GM19397 (cell line): ENCODE measurements around the gene WDFY1.

ENCODE experiments used
- ATAC-seq: cut with Tn5 transposase; IDR thresholded peaks from one replicate; pipeline ENCODE4 v1.9.1; 2021; ENCODE audit warnings: mild to moderate bottlenecking, moderate library complexity; ENCODE audit not compliant: unreplicated experiment

WDFY1 gene

GRCh38 chr2:223932816-223933800, 12.0 kb downstream of the WDFY1 start:
- ATAC-seq: no peak

GRCh38 chr2:223930103-223930976, 14.8 kb downstream of the WDFY1 start:
- no peak for ATAC-seq

DNA sequence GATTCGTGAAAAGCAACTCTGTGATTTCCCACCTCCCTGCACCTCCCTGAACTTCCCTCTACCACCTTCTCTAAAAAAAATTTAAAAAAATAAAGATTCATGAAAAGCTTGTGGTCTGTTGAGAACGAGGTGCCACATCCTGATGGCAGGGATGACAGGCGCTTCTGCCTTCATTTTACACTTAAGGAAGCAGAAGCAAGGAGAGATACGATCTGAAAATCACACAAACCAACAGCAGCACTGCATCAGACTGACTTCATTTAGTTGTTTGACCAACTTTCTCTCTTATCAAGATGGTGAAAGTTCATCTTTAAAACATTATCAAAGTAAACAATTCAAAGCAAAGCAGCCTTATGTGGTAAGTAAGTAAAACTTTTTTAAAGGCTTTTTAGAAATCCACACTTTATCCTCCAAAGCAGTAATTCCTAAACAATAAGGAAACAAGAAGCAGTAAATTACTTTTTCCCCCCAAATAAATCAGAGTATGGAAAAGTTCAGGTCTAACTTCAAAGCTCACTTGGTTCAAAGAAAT, 15.5 kb downstream of the WDFY1 start:
- no peak for ATAC-seq

DNA sequence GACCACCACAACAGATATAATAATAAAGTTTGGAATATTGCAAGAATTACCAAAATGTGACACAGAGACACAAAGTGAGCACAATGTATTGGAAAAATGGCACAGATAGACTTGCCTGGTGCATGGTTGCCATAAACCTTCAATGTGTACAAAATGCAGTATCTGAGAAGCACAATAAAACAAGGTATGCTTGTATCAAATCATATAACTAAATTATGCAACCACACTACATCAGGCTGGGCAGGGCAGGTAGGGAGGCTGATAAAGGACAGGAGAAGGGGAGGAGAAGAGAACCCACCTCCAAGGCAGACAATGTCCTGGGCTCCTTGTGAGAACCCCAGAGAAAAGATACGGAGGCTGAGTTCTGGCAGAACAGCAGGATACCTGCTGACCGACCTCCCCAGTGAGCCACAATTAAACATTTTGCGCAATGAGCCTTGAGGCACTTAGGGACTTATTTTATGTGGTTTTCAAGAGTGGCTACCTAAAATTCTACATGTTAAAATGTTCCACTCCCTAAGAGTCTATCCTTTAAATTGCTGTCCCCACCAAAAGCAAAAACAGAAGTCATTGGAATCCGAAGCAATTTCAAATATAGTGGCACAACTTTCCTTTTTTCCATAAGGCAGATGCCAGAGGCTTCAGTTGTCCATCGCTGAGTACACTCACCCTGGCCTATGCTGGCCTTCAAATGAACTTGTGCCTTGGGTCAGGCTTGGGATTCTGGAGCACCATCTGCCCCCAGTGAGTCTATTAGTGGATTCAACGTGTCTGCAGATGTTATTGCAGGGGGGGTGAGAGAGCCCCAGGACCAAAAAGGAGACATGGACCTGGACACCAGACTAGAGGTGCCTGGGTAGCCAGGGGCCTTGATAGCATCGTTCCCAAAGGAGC, 16.8 kb downstream of the WDFY1 start:
- no peak for ATAC-seq

DNA sequence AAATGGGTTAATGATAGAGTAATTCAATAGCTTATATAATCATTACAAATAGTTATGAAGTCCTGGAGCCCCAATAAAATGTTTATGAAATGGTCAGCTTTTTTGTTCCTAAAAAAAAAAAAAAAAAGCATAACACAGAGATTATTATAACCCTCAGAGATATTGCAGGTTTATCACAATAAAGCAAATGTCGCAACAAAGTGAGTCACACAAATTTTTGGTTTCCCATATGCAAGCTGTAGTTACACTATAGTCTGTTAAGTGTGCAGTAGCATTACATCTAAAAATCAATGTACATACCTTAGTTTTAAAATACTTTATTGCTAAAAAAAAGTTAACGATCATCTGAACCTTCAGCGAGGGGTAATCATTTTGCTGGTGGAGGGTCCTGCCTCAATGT, 20.0 kb downstream of the WDFY1 start:
- no peak for ATAC-seq

- ATAC-seq: no peak
Observed at GRCh38 chr2:223923976-223924375, 21.2 kb downstream of the WDFY1 start.

DNA sequence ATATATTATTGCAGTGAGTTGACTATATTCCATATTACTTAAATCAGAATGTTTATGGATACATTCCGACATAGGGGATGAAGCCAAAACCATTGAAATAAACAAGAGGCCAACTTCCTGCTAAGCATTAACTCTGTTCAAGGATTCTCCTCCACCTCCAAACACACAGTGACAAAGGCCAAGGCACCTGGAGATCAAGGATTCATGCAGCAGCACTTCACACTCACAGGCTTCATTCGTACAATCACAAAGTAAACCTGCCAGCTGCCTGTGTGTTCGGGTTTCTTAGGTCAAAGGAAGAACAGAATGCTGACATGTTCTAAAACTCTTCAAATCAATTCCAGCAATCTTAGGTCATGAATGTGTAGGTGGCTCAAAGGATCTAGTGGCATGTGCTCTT, 22.8 kb downstream of the WDFY1 start:
- ATAC-seq: no peak

GRCh38 chr2:223921204-223921603, 23.9 kb downstream of the WDFY1 start:
- no peak for ATAC-seq

- no peak for ATAC-seq
Observed at GRCh38 chr2:223920109-223920508, 25.0 kb downstream of the WDFY1 start.

- no peak for ATAC-seq
Observed at GRCh38 chr2:223918671-223919134, 26.4 kb downstream of the WDFY1 start.

- ATAC-seq: no peak
Observed at GRCh38 chr2:223916181-223916920, 28.8 kb downstream of the WDFY1 start.

DNA sequence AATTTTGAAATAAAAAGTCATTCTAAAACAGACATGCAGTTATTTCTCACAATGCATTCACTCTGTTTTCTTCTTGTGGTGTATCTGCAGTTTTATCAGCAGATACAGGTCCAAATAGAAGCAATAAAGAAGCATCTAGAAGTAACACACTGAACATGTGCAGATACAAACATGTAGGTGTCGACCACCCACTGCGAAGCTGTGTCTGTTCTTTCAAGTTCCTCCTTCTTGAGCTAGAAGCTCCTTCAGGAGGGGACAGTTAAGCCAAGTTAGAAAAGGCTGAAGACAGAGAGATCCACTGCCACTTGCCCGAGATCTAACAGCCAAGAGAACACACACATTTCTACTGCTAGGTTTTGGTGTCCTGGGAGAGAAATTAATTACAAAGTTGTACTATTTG, 30.1 kb downstream of the WDFY1 start:
- ATAC-seq: no peak

DNA sequence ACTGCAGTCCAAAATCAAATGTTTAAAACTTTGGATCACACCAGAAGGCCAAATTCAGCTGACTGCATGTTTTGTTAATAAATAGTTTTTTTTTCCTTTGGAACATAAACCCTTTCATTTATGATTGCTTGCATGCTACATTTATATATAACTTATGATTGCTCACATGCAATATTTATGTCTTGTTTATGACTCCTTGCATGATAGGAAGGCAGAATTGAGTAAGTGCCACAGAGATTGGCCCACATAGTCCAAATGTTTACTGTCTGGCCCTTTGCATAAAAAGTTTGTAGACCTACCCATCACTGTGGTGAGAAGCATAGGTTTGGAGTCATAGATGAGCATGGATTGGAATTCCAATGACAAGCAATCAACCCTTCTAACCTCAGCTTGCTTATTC, 30.8 kb downstream of the WDFY1 start:
- no peak for ATAC-seq

DNA sequence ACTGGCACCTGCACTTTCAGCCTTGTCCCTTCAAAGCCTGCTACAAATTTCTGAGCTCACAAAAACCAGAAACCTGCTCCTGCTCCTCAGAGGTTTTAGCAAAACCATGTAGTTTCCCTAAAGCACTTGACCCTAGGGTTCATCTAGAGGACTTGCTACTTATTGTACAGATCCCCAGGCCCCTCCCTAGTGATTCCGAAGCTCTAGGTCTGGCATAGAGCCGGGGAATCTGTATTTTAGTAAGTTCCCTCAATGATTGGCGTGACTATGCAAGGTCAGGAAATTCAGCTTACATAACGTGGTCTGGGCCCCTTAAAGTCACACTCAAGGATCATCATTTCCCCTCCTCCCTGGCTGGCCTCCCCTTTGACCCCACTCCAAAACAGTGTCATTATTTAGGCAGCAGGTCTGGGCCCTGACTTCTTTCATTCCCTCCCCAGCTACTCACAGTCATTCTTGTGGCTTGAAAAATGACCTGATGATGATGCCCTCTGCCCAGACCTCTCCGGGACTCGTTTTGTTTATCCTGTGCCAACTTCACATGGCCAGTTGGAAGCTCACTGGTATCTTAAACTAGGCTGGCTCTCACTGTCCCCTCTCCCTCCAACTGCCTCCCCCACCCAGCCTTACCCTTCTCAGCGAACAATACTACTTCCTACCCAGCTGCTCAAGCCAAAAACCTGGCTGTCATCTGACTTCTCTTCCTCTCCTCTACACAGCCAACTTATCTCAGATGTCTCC, 36.0 kb downstream of the WDFY1 start:
- ATAC-seq: no peak

DNA sequence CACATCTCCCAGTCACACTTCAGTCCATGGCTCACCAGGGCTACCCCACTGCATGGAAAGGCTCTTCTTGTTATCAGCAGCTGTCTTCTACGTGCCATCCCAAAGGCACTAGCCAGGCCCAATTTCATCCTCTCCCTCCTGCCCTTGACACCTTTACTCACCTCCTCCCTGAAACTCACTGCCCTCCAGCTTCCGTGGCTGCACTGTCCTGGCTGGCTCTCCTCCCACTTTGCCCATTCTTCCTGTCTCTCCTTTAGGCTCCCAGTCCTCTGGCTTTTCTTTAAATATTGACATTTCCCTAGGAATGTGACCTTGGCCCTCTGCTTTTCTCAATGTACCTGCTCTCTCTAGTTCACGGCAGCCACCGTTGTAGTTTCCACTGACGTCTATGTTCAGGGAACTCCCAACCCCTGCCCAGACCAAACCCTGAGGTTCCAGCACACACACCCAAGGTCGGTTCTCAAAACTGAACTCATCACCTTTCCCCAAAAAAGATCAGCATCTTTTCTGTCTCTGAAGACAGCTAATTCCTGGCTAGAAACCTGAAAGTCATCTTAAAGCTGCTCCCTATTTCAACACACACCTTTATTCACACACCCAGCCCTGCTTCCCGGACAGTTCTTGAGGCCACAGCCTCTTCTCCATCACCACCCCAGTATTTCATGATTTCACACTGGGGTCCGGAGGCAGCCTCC, 36.7 kb downstream of the WDFY1 start:
- no peak for ATAC-seq

DNA sequence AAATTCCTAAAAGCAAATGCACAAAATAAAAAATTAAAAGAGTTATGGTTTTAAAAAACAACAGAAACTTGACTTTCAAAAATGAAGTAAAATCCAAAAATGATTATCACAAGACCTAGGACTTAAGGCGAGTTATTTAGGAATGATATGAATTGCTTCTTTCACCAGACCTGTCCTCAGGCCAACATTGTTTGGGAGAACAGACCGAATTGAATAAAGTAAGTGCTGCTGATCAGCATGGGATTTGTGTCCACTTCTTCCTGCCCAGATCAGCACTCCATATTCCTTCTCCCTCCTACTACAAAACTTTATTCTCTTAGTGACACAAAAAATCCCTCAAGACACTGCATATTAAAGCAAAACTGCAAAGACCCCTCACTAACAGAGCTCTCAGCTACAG, 39.1 kb downstream of the WDFY1 start:
- no peak for ATAC-seq

- no peak for ATAC-seq
Observed at GRCh38 chr2:223901854-223902253, 43.3 kb downstream of the WDFY1 start.

- ATAC-seq: no peak
Observed at GRCh38 chr2:223901311-223901710, 43.8 kb downstream of the WDFY1 start.
